Neural progenitor cell (in vitro differentiated cells): ENCODE results near the gene HRH2. TPM values are rescaled to one million over a fixed set of nuclear protein-coding genes. Genes with fewer than 3 reads are reported as not detected.
"Not testable (repeated sequence)": the region's sequence is repeated elsewhere in the genome, so short reads cannot be mapped to it uniquely, and the experiment has no call there.

Experiments
- DNase-seq: peaks from one replicate; pipeline ENCODE4 v3.0.0-alpha.2; 2016; ENCODE audit warnings: low spot score
- H2AFZ ChIP-seq: fragments of 200-600 bp; sonication (generic); replicated peaks from 2 replicates; pipeline ENCODE4 v1.6.1; 2016; ENCODE audit warnings: antibody characterized with exemption
- H3F3A ChIP-seq: fragments of 200-600 bp; sonication (generic); 2 replicates; pipeline ENCODE4 v1.6.1; 2016; ENCODE audit warnings: antibody characterized with exemption, low read depth
- H3K27ac ChIP-seq: fragments of 200-600 bp; sonication (generic); 2 replicates; pipeline ENCODE4 v1.5.1; 2016; ENCODE audit warnings: mild to moderate bottlenecking
- H3K27me3 ChIP-seq: fragments of 200-600 bp; sonication (generic); 2 replicates; pipeline ENCODE4 v1.6.1; 2016; ENCODE audit warnings: mild to moderate bottlenecking, moderate library complexity
- H3K36me3 ChIP-seq: fragments of 200-600 bp; sonication (generic); 2 replicates; pipeline ENCODE4 v1.5.1; 2016
- H3K4me1 ChIP-seq: fragments of 200-600 bp; sonication (generic); 2 replicates; pipeline ENCODE4 v1.6.1; 2016; ENCODE audit warnings: mixed run types
- H3K4me2 ChIP-seq: fragments of 200-600 bp; sonication (generic); 2 replicates; pipeline ENCODE4 v1.6.1; 2016
- H3K4me3 ChIP-seq: fragments of 200-600 bp; sonication (generic); 2 replicates; pipeline ENCODE4 v1.5.1; 2016
- H3K79me2 ChIP-seq: fragments of 200-600 bp; sonication (generic); 2 replicates; pipeline ENCODE4 v1.6.1; 2016; ENCODE audit warnings: low read depth
- H3K9ac ChIP-seq: fragments of 200-600 bp; sonication (generic); 2 replicates; pipeline ENCODE4 v1.6.1; 2016
- H3K9me3 ChIP-seq: fragments of 200-600 bp; sonication (generic); 2 replicates; pipeline ENCODE4 v1.5.1; 2016; ENCODE audit warnings: low read depth
- H4K20me1 ChIP-seq: fragments of 200-600 bp; sonication (generic); 2 replicates; pipeline ENCODE4 v1.6.1; 2016; ENCODE audit warnings: low read depth
- H3K27ac Mint-ChIP-seq: 3 replicates; pipeline ENCODE4 v1.8.0; 2021; ENCODE audit warnings: mixed read lengths
- H3K27me3 Mint-ChIP-seq: 2 replicates; pipeline ENCODE4 v1.8.0; 2022; ENCODE audit warnings: low read depth, mild to moderate bottlenecking, inconsistent platforms, moderate library complexity, mixed read lengths; ENCODE audit not compliant: insufficient read depth
- H3K36me3 Mint-ChIP-seq: 3 replicates; pipeline ENCODE4 v1.8.0; 2021; ENCODE audit warnings: mixed read lengths
- H3K4me1 Mint-ChIP-seq: 3 replicates; pipeline ENCODE4 v1.8.0; 2021; ENCODE audit warnings: mixed read lengths
- H3K4me3 Mint-ChIP-seq: 3 replicates; pipeline ENCODE4 v1.8.0; 2021; ENCODE audit warnings: mild to moderate bottlenecking, moderate library complexity, mixed read lengths
- H3K9me3 Mint-ChIP-seq: 3 replicates; pipeline ENCODE4 v1.8.0; 2020; ENCODE audit warnings: mixed read lengths
- EZH2 ChIP-seq: fragments of 200-600 bp; sonication (generic); IDR thresholded peaks from 2 replicates; pipeline ENCODE4 v1.6.1; 2017; ENCODE audit warnings: antibody characterized with exemption, mild to moderate bottlenecking, moderate library complexity
- EZH2phosphoT487 ChIP-seq: fragments of 200-600 bp; sonication (generic); IDR thresholded peaks from 2 replicates; pipeline ENCODE4 v1.6.1; 2017; ENCODE audit warnings: antibody characterized with exemption
- total RNA-seq: library from RNA; depleted of rRNA; stranded (reverse); fragments of >200 nt; gene quantifications from 2 replicates; pipeline ENCODE4 v1.2.3, GENCODE V29; 2015; ENCODE audit warnings: low replicate concordance
- TF ChIP-seq, protein P1 (sequence below): fragments of 200-600 bp; sonication (generic); IDR thresholded peaks from 2 replicates; pipeline ENCODE4 v1.5.1; 2017; ENCODE audit warnings: antibody characterized with exemption, mild to moderate bottlenecking

The HRH2 gene
- total RNA-seq, 1 donor from 2014 or later, result not detected

GRCh38 chr5:175642998-175643397 lies 14.9 kb upstream of the HRH2 start:
- Mint-ChIP-seq H3K27me3 (peaks cover 7% of the 10 kb centered on the region), H3K9me3 (no peaks in the 10 kb centered on the region), H3K36me3 (no peaks in the 10 kb centered on the region), H3K4me1 (peaks cover 17% of the 10 kb centered on the region), H3K27ac (no peak overlapping the region), H3K4me3 (no peak overlapping the region)
- H3K36me3 ChIP-seq, result no peaks in the 10 kb centered on the region
- no peak for DNase-seq
- TF ChIP-seq, protein P1, sequence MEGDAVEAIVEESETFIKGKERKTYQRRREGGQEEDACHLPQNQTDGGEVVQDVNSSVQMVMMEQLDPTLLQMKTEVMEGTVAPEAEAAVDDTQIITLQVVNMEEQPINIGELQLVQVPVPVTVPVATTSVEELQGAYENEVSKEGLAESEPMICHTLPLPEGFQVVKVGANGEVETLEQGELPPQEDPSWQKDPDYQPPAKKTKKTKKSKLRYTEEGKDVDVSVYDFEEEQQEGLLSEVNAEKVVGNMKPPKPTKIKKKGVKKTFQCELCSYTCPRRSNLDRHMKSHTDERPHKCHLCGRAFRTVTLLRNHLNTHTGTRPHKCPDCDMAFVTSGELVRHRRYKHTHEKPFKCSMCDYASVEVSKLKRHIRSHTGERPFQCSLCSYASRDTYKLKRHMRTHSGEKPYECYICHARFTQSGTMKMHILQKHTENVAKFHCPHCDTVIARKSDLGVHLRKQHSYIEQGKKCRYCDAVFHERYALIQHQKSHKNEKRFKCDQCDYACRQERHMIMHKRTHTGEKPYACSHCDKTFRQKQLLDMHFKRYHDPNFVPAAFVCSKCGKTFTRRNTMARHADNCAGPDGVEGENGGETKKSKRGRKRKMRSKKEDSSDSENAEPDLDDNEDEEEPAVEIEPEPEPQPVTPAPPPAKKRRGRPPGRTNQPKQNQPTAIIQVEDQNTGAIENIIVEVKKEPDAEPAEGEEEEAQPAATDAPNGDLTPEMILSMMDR, result no peak
- no peak overlapping the region for H3K9ac ChIP-seq
- no peaks in the 10 kb centered on the region for H3K79me2 ChIP-seq
- no peak overlapping the region for H3K27ac ChIP-seq
- H3K27me3 ChIP-seq, result no peaks in the 10 kb centered on the region
- H3K4me1 ChIP-seq, result peaks cover 13% of the 10 kb centered on the region
- H3K4me3 ChIP-seq, result no peak overlapping the region
- no peaks in the 10 kb centered on the region for H4K20me1 ChIP-seq
- H3K9me3 ChIP-seq, result no peaks in the 10 kb centered on the region
- H3K4me2 ChIP-seq, result no peak overlapping the region
- H3F3A ChIP-seq, result no peaks in the 10 kb centered on the region
- no peak overlapping the region for H2AFZ ChIP-seq

DNA sequence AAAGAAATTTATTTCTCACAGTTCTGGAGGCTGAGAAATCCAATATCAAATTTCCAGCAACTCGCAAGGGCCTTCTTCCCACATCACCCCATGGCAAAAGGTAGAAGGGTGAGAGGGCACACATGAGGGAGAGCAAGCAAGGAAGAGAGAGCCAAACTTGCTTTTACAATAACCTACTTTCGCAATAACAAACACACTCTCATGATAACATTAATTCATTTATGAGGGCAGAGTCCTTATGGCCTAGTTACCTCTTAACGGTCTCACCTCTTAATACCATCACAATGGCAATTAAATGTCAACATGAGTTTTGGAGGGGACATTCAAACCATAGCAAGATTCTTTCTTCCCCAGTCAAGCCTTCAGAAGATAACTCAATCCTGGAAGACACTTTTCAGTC lies 11.6 kb upstream of the HRH2 start:
- TF ChIP-seq, protein P1, result no peak
- TF ChIP-seq EZH2phosphoT487 (no peak), EZH2 (no peak)
- no peak for DNase-seq
- H3K27ac ChIP-seq, result no peak overlapping the region
- H3F3A ChIP-seq, result no peaks in the 10 kb centered on the region
- no peaks in the 10 kb centered on the region for H3K36me3 Mint-ChIP-seq
- no peak overlapping the region for H3K27ac Mint-ChIP-seq
- no peaks in the 10 kb centered on the region for H3K4me1 Mint-ChIP-seq
- peaks cover 3% of the 10 kb centered on the region for H3K27me3 Mint-ChIP-seq
- H4K20me1 ChIP-seq, result no peaks in the 10 kb centered on the region
- no peak overlapping the region for H3K4me3 Mint-ChIP-seq
- H3K9me3 Mint-ChIP-seq, result peaks cover 9% of the 10 kb centered on the region
- H3K9me3 ChIP-seq, result no peaks in the 10 kb centered on the region
- no peak overlapping the region for H3K4me3 ChIP-seq
- no peaks in the 10 kb centered on the region for H3K36me3 ChIP-seq
- no peaks in the 10 kb centered on the region for H3K27me3 ChIP-seq
- H3K4me1 ChIP-seq, result no peaks in the 10 kb centered on the region
- H3K9ac ChIP-seq, result no peak overlapping the region
- H2AFZ ChIP-seq, result no peak overlapping the region
- no peak overlapping the region for H3K4me2 ChIP-seq
- no peaks in the 10 kb centered on the region for H3K79me2 ChIP-seq

DNA sequence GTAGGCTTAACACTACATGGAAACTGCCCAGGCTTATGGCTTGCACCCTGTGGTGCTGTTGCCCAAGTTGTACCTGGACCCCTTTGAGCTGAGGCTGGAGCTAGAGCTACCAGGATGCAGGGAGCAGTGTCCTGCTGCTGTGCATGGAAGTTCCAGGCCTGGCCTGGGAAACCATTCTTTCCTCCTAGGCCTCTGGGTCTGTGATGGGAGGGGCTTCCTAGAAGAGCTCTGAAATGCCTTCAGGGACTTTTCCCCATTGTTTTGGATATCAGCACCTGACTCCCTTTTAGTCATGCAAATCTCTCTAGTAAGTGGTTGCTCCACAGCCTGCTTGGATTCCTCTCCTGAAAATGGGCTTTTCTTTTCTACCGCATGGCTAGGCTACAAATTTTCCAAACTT lies 7.9 kb upstream of the HRH2 start:
- no peak for DNase-seq
- no peaks in the 10 kb centered on the region for H3F3A ChIP-seq
- no peaks in the 10 kb centered on the region for H3K36me3 ChIP-seq
- no peaks in the 10 kb centered on the region for H3K79me2 ChIP-seq
- H3K4me2 ChIP-seq, result no peak overlapping the region
- H3K27me3 Mint-ChIP-seq, result peaks cover 2% of the 10 kb centered on the region
- H3K9me3 Mint-ChIP-seq, result peaks cover 9% of the 10 kb centered on the region
- no peaks in the 10 kb centered on the region for H4K20me1 ChIP-seq
- TF ChIP-seq, protein P1, result no peak
- TF ChIP-seq EZH2phosphoT487 (no peak), EZH2 (no peak)
- no peak overlapping the region for H3K4me3 Mint-ChIP-seq
- H3K9me3 ChIP-seq, result no peaks in the 10 kb centered on the region
- no peaks in the 10 kb centered on the region for H3K27me3 ChIP-seq
- H3K27ac ChIP-seq, result no peak overlapping the region
- no peaks in the 10 kb centered on the region for H3K4me1 ChIP-seq
- no peak overlapping the region for H3K4me3 ChIP-seq
- no peak overlapping the region for H2AFZ ChIP-seq
- H3K27ac Mint-ChIP-seq, result no peak overlapping the region
- no peak overlapping the region for H3K9ac ChIP-seq
- no peaks in the 10 kb centered on the region for H3K36me3 Mint-ChIP-seq
- H3K4me1 Mint-ChIP-seq, result no peaks in the 10 kb centered on the region

GRCh38 chr5:175650430-175651205 lies 7.3 kb upstream of the HRH2 start:
- not testable (repeated sequence) for H3K4me1 Mint-ChIP-seq, H4K20me1 ChIP-seq, H3K4me3 Mint-ChIP-seq, H3F3A ChIP-seq, H3K9me3 ChIP-seq, H3K27ac ChIP-seq, H3K4me1 ChIP-seq, H3K27ac Mint-ChIP-seq, DNase-seq, H3K9me3 Mint-ChIP-seq, H3K36me3 Mint-ChIP-seq, H3K36me3 ChIP-seq, H3K9ac ChIP-seq, H3K4me2 ChIP-seq, H3K79me2 ChIP-seq, H3K27me3 ChIP-seq, H3K27me3 Mint-ChIP-seq, H3K4me3 ChIP-seq, H2AFZ ChIP-seq
